Ishikawa (cell line): ENCODE data around the gene RAB11FIP4.
A peak's percentile ranks its signal among the peaks of the same experiment; 100 is the strongest.

ENCODE experiments used
- CEBPB ChIP-seq: IDR thresholded peaks from 2 replicates; pipeline ENCODE4 v1.6.1; 2012
- CREB1 ChIP-seq: IDR thresholded peaks from 2 replicates; pipeline ENCODE4 v1.6.1; 2012; ENCODE audit warnings: low read depth
- EP300 ChIP-seq: IDR thresholded peaks from 2 replicates; pipeline ENCODE4 v1.6.1; 2012; ENCODE audit warnings: borderline replicate concordance
- FOXM1 ChIP-seq: IDR thresholded peaks from 2 replicates; pipeline ENCODE4 v1.6.1; 2012; ENCODE audit warnings: low read depth, borderline replicate concordance
- NFIC ChIP-seq: IDR thresholded peaks from 2 replicates; pipeline ENCODE4 v1.6.1; 2012
- RAD21 ChIP-seq: IDR thresholded peaks from 2 replicates; pipeline ENCODE4 v1.6.1; 2012; ENCODE audit warnings: low read depth
- TAF1 ChIP-seq: IDR thresholded peaks from 2 replicates; pipeline ENCODE4 v1.6.1; 2012; ENCODE audit warnings: low read depth, mild to moderate bottlenecking
- TCF12 ChIP-seq: IDR thresholded peaks from 2 replicates; pipeline ENCODE4 v1.6.1; 2012; ENCODE audit warnings: low read depth
- TEAD4 ChIP-seq: IDR thresholded peaks from 2 replicates; pipeline ENCODE4 v1.6.1; 2012
- USF1 ChIP-seq: IDR thresholded peaks from 2 replicates; pipeline ENCODE4 v1.6.1; 2012
- TF ChIP-seq, protein P1 (sequence below): IDR thresholded peaks from 2 replicates; pipeline ENCODE4 v1.6.1; 2012; ENCODE audit warnings: low read depth, mild to moderate bottlenecking
- TF ChIP-seq, protein P2 (sequence below): IDR thresholded peaks from 2 replicates; pipeline ENCODE4 v1.6.1; 2012

- peak; percentile 36; the same call in 1 of the 2 replicates for TF ChIP-seq EP300
- TF ChIP-seq FOXM1: no peak
- TF ChIP-seq USF1: no peak
- no peak for TF ChIP-seq TAF1
- TF ChIP-seq, protein P1, sequence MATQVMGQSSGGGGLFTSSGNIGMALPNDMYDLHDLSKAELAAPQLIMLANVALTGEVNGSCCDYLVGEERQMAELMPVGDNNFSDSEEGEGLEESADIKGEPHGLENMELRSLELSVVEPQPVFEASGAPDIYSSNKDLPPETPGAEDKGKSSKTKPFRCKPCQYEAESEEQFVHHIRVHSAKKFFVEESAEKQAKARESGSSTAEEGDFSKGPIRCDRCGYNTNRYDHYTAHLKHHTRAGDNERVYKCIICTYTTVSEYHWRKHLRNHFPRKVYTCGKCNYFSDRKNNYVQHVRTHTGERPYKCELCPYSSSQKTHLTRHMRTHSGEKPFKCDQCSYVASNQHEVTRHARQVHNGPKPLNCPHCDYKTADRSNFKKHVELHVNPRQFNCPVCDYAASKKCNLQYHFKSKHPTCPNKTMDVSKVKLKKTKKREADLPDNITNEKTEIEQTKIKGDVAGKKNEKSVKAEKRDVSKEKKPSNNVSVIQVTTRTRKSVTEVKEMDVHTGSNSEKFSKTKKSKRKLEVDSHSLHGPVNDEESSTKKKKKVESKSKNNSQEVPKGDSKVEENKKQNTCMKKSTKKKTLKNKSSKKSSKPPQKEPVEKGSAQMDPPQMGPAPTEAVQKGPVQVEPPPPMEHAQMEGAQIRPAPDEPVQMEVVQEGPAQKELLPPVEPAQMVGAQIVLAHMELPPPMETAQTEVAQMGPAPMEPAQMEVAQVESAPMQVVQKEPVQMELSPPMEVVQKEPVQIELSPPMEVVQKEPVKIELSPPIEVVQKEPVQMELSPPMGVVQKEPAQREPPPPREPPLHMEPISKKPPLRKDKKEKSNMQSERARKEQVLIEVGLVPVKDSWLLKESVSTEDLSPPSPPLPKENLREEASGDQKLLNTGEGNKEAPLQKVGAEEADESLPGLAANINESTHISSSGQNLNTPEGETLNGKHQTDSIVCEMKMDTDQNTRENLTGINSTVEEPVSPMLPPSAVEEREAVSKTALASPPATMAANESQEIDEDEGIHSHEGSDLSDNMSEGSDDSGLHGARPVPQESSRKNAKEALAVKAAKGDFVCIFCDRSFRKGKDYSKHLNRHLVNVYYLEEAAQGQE: no peak
- TF ChIP-seq CREB1: no peak
- TF ChIP-seq, protein P2, sequence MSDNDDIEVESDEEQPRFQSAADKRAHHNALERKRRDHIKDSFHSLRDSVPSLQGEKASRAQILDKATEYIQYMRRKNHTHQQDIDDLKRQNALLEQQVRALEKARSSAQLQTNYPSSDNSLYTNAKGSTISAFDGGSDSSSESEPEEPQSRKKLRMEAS: peak; percentile 47; the same call in 1 of the 2 replicates
- 0 out of 2 replicates have a peak, but pooled peaks have one; percentile 30 for TF ChIP-seq TCF12
- TF ChIP-seq RAD21: no peak
- TF ChIP-seq CEBPB: peak; percentile 71
- TF ChIP-seq TEAD4: peak; percentile 57
- peak; percentile 45 for TF ChIP-seq NFIC
Observed at GRCh38 chr17:31448467-31449077, 57.1 kb downstream of the RAB11FIP4 start.
